Tibial artery (tissue), 4 donors: Measurements from ENCODE around the gene VPS18.

Source experiments
- DNase-seq, 2 donors: peaks; one replicate each; pipeline ENCODE4 v3.0.0-alpha.2; 2019
- H3K27ac ChIP-seq, 2 donors: fragments of 200-600 bp; sonication (generic) in 1 of 2; 1 replicate in 1 of 2; 2 replicates in 1 of 2; pipeline ENCODE4 v1.5.1; 2018 to 2019; ENCODE audit warnings: mild to moderate bottlenecking in 1 of 2
- H3K27me3 ChIP-seq, 2 donors: fragments of 200-600 bp; sonication (generic) in 1 of 2; one replicate each; pipeline versions ENCODE4 v1.5.1 to v1.6.0; 2016 to 2019
- H3K36me3 ChIP-seq, 3 donors: fragments of 200-600 bp; sonication (generic) in 2 of 3; one replicate each; pipeline ENCODE4 v1.5.1; 2016 to 2019; ENCODE audit warnings: mild to moderate bottlenecking in 2 of 3
- H3K4me1 ChIP-seq, 4 donors: fragments of 200-600 bp; sonication (generic) in 2 of 4; 1 replicate in 3 of 4; 2 replicates in 1 of 4; pipeline ENCODE4 v1.5.1; 2016 to 2019
- H3K4me3 ChIP-seq, 2 donors: fragments of 200-600 bp; sonication (generic) in 1 of 2; 1 replicate in 1 of 2; 2 replicates in 1 of 2; pipeline ENCODE4 v1.5.1; 2018 to 2019; ENCODE audit warnings: mild to moderate bottlenecking in 2 of 2
- H3K9me3 ChIP-seq, 3 donors: fragments of 200-600 bp; sonication (generic) in 1 of 3; one replicate each; pipeline ENCODE4 v1.5.1; 2016 to 2019
- intact Hi-C: fragments of 100-400 bp; cut with DNase I; formaldehyde crosslinking; loops from one replicate; pipeline ENCODE4 v1.15.0; 2023; ENCODE audit warnings: low total_unique reads
- TF ChIP-seq, protein P1 (sequence below), 2 experiments: fragments of 200-600 bp in 1 of 2; fragments of 450-650 bp in 1 of 2; IDR thresholded peaks; one replicate each; pipeline ENCODE4 v1.5.1; 2017 to 2019; ENCODE audit warnings: antibody characterized with exemption in 2 of 2, mild to moderate bottlenecking in 1 of 2, moderate library complexity in 1 of 2

VPS18 gene

DNA sequence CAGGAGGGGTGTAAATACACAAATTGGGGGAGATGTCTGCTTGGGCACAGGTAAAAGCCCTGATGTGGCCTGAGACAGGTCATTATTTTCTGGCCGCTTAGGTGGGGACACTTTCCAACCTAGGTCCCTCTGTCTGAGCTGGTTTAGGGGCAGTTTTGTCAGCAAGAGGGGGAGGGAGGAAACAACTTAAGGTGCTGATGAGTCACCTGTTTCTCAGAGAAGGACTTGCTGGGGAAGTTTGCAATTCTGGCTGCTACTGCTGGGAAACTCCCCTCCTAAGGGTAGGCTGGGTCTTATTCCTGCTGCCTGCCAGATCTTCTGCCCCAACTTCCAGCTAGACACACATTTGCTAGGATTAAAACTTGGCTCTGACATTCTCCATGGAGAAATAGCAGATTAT is 15.5 kb upstream of the VPS18 start:
- no peak for DNase-seq
- Histone ChIP-seq H3K4me3 (no peak overlapping the region), H3K27me3 (no peaks in the 10 kb centered on the region), H3K9me3 (no peaks in the 10 kb centered on the region), H3K4me1 (peaks cover 0 to 9% (median 6%) of the 10 kb centered on the region in 4 donors), H3K27ac (no peak overlapping the region), H3K36me3 (no peaks in the 10 kb centered on the region)
- intact Hi-C loops, result no loop called here
- TF ChIP-seq, protein P1, sequence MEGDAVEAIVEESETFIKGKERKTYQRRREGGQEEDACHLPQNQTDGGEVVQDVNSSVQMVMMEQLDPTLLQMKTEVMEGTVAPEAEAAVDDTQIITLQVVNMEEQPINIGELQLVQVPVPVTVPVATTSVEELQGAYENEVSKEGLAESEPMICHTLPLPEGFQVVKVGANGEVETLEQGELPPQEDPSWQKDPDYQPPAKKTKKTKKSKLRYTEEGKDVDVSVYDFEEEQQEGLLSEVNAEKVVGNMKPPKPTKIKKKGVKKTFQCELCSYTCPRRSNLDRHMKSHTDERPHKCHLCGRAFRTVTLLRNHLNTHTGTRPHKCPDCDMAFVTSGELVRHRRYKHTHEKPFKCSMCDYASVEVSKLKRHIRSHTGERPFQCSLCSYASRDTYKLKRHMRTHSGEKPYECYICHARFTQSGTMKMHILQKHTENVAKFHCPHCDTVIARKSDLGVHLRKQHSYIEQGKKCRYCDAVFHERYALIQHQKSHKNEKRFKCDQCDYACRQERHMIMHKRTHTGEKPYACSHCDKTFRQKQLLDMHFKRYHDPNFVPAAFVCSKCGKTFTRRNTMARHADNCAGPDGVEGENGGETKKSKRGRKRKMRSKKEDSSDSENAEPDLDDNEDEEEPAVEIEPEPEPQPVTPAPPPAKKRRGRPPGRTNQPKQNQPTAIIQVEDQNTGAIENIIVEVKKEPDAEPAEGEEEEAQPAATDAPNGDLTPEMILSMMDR (IDR thresholded peaks at IDR 0.05), result no peak

DNA sequence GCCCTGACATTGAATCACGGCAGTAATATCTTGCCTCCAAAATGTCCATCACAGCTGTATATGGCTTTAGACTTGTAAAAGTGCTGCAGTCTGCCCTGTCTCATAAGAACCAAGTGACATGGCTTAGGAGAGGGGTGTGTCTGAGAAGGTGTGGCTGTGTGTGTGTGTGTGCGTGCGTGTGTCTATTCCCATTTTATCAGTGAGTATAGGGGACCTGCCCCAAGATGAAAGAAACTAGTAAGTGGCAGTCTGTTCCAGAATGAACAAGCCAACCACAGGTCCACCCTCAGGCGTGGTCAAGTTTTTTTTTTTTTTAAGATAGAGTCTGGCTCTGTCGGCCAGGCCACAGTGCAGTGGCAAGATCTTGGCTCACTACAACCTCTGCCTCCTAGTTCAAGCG is 14.6 kb upstream of the VPS18 start:
- intact Hi-C loops, result no loop called here
- TF ChIP-seq, protein P1 (IDR thresholded peaks at IDR 0.05), result no peak
- no peak overlapping the region for H3K27ac ChIP-seq
- no peak overlapping the region for H3K4me3 ChIP-seq
- no peaks in the 10 kb centered on the region for H3K36me3 ChIP-seq
- no peak for DNase-seq
- H3K4me1 ChIP-seq, result peaks cover 0 to under 1% (median 0%) of the 10 kb centered on the region in 4 donors
- H3K9me3 ChIP-seq, result no peaks in the 10 kb centered on the region
- no peaks in the 10 kb centered on the region for H3K27me3 ChIP-seq

DNA sequence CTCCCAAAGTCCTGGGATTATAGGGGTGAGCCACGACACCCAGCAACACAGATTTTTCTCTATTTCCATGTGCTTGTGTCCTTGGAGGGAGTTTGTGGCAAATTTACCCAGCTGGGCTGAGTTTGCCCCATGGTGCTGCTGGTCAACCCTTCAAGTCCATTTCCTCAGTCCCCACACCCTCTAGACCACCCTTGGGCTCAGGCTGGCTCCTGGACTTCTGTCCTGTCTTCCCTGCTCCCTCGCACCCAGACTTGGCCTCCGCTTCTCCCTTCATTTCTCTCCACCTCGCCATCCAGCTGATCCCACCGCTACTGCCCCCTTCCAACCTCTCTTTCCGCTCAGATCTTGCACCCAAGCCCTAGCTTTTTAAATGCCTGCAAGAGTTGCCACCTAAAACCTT is 12.9 kb upstream of the VPS18 start:
- Histone ChIP-seq H3K9me3 (no peaks in the 10 kb centered on the region), H3K27me3 (no peaks in the 10 kb centered on the region), H3K27ac (no peak overlapping the region), H3K36me3 (no peaks in the 10 kb centered on the region), H3K4me1 (no peaks in the 10 kb centered on the region), H3K4me3 (no peak overlapping the region)
- DNase-seq, result no peak
- TF ChIP-seq, protein P1 (IDR thresholded peaks at IDR 0.05), result no peak
- intact Hi-C loops, result no loop called here

DNA sequence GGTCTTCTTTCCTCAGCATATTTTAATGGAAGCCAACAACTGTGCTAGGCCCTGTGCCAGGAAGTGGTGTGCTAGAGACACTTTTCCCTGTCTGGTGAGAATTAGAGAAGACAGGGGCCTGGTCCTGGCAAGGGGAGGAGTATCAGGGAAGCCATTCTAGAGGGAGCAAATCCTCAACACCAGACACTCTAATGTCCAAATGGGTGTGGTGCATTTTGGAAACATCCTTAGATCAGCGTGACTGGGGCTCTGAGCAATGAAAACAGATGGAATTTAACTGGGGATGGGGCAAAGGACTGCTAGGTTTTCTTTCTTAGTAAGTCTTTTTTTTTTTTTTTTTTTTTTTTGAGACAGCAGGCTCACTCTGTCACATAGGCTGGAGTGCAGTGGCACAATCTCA is 7.7 kb upstream of the VPS18 start:
- H3K27me3 ChIP-seq, result no peaks in the 10 kb centered on the region
- H3K9me3 ChIP-seq, result no peaks in the 10 kb centered on the region
- no peak overlapping the region for H3K4me3 ChIP-seq
- H3K36me3 ChIP-seq, result no peaks in the 10 kb centered on the region
- intact Hi-C loops, result no loop called here
- no peaks in the 10 kb centered on the region for H3K4me1 ChIP-seq
- no peak for DNase-seq
- no peak overlapping the region for H3K27ac ChIP-seq
- TF ChIP-seq, protein P1 (IDR thresholded peaks at IDR 0.05), result no peak

DNA sequence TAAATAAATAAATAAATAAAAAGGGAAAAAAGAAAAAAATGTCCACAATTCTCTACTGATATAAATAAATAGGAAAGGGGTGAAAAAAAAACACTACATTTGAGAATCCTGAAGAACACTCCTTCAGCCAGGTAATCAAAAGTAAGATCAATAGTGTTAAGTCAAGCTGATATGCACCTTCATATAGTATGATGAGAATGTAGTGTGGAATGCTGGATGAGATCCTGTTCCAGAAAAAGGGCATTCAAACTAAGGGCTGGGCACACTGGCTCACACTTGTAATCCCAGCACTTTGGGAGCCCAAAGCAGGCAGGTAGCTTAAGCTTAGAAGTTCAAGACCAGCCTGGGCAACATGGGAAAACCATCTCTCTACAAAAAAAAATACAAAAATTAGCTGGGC is 5.1 kb upstream of the VPS18 start:
- no peak overlapping the region for H3K4me3 ChIP-seq
- H3K4me1 ChIP-seq, result peaks cover 0 to 11% (median 5%) of the 10 kb centered on the region in 4 donors
- intact Hi-C loops, result no loop called here
- no peaks in the 10 kb centered on the region for H3K27me3 ChIP-seq
- H3K27ac ChIP-seq, result no peak overlapping the region
- no peaks in the 10 kb centered on the region for H3K9me3 ChIP-seq
- TF ChIP-seq, protein P1 (IDR thresholded peaks at IDR 0.05), result no peak
- no peak for DNase-seq
- no peaks in the 10 kb centered on the region for H3K36me3 ChIP-seq

DNA sequence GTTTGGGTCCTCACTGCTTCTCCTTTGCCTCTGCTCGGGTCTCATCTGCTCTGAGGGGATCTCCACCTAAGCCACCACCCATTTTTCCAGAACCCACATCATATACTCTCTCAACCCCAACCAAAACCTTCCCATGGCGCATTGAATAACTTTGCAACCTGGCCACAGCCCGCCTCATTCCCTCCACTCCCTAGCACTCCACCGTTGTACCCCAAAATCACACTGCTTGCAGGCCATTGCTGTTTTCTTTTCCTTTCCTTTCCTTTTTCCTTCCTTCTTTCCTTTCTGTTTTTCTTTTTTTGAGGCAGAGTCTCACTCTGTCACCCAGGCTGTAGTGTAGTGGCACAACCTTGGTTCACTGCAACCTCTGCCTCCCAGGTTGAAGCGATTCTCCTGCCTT is 3.1 kb upstream of the VPS18 start:
- intact Hi-C loops, result loop anchor here (5.0 kb wide), 1 partner anchor 124 kb away; the partner anchor contains the start of gene C15orf62
- Histone ChIP-seq H3K9me3 (no peaks in the 10 kb centered on the region), H3K4me3 (no peak overlapping the region), H3K36me3 (peaks cover 0 to 4% (median 2%) of the 10 kb centered on the region in 3 donors), H3K27ac (no peak overlapping the region), H3K4me1 (peaks cover 0 to 24% (median 16%) of the 10 kb centered on the region in 4 donors), H3K27me3 (no peaks in the 10 kb centered on the region)
- no peak for DNase-seq
- TF ChIP-seq, protein P1 (IDR thresholded peaks at IDR 0.05), result no peak
